Activated CD8-positive, alpha-beta memory T cell treated with anti-CD3 and anti-CD28 coated beads, Interleukin-2, amount 50 U/mL, for 48 hours (primary cell): ENCODE measurements around the gene FPGS.
"Not testable (repeated sequence)": the region's sequence is repeated elsewhere in the genome, so short reads cannot be mapped to it uniquely, and the experiment has no call there.

Experiments used
- DNase-seq: peaks from one replicate; pipeline ENCODE4 v3.0.0-alpha.2; 2020

FPGS gene

GRCh38 chr9:127812936-127813675 lies 10.4 kb downstream of the FPGS start:
- DNase-seq = no peak

GRCh38 chr9:127813686-127814226 lies 11.1 kb downstream of the FPGS start:
- DNase-seq = no peak

GRCh38 chr9:127814619-127815511 lies 12.2 kb downstream of the FPGS start:
- no peak for DNase-seq

GRCh38 chr9:127815512-127816361 lies 13.1 kb downstream of the FPGS start:
- DNase-seq = no peak

GRCh38 chr9:127816362-127816725 lies 13.7 kb downstream of the FPGS start:
- DNase-seq = no peak

- DNase-seq = no peak
These were observed 14.0 kb downstream of the FPGS start for GRCh38 chr9:127816728-127817127.

- DNase-seq = no peak
These were observed 15.3 kb downstream of the FPGS start for GRCh38 chr9:127817881-127818434.

- DNase-seq = no peak
These were observed 15.9 kb downstream of the FPGS start for GRCh38 chr9:127818574-127818973.

GRCh38 chr9:127822108-127822507 lies 19.4 kb downstream of the FPGS start:
- DNase-seq = no peak

GRCh38 chr9:127825319-127826051 lies 22.8 kb downstream of the FPGS start:
- no peak for DNase-seq

- DNase-seq = no peak
These were observed 23.7 kb downstream of the FPGS start for GRCh38 chr9:127826253-127826913.

- no peak for DNase-seq
These were observed 25.8 kb downstream of the FPGS start for GRCh38 chr9:127828262-127829031.

GRCh38 chr9:127829205-127829906 lies 26.7 kb downstream of the FPGS start:
- DNase-seq = no peak

- no peak for DNase-seq
These were observed 29.6 kb downstream of the FPGS start for GRCh38 chr9:127832248-127832647.

- DNase-seq = no peak
These were observed 30.9 kb downstream of the FPGS start for GRCh38 chr9:127833555-127833954.

- DNase-seq = peak; percentile 69
These were observed 33.4 kb downstream of the FPGS start for GRCh38 chr9:127835991-127836516.

- not testable (repeated sequence) for DNase-seq
These were observed 33.9 kb downstream of the FPGS start for GRCh38 chr9:127836561-127836960.

GRCh38 chr9:127837346-127837745 lies 34.7 kb downstream of the FPGS start:
- no peak for DNase-seq

GRCh38 chr9:127838375-127839078 lies 35.8 kb downstream of the FPGS start:
- no peak for DNase-seq
